Endothelial cell of umbilical vein (primary cell): Measurements from ENCODE around the gene PIEZO2.

ENCODE experiments used
- CTCF ChIP-seq, 2 donors: IDR thresholded peaks; 1 replicate in 1 of 2; 2 replicates in 1 of 2; pipeline ENCODE4 v1.5.1; 2011; ENCODE audit warnings: low read length in 2 of 2, mild to moderate bottlenecking in 2 of 2, moderate library complexity in 2 of 2, control low read depth in 1 of 2, inconsistent platforms in 1 of 2, low read depth in 1 of 2; ENCODE audit not compliant: insufficient read depth in 1 of 2; ENCODE audit errors: extremely low read depth in 1 of 2
- EZH2 ChIP-seq: IDR thresholded peaks from 2 replicates; pipeline ENCODE4 v1.6.1; 2012; ENCODE audit warnings: borderline replicate concordance, low read depth, mild to moderate bottlenecking, moderate library complexity, low read length, inconsistent platforms; ENCODE audit not compliant: severe bottlenecking
- MYC ChIP-seq: IDR thresholded peaks from one replicate; pipeline ENCODE4 v1.6.1; 2011; ENCODE audit warnings: mild to moderate bottlenecking, low read depth, low read length
- POLR2A ChIP-seq: IDR thresholded peaks from 2 replicates; pipeline ENCODE4 v1.6.1; 2012; ENCODE audit warnings: low read depth, mild to moderate bottlenecking, control low read depth, low read length
- POLR2AphosphoS5 ChIP-seq: IDR thresholded peaks from 2 replicates; pipeline ENCODE4 v1.6.1; 2012; ENCODE audit warnings: low read depth, mild to moderate bottlenecking, control low read depth, low read length, moderate library complexity; ENCODE audit not compliant: insufficient read depth

DNA sequence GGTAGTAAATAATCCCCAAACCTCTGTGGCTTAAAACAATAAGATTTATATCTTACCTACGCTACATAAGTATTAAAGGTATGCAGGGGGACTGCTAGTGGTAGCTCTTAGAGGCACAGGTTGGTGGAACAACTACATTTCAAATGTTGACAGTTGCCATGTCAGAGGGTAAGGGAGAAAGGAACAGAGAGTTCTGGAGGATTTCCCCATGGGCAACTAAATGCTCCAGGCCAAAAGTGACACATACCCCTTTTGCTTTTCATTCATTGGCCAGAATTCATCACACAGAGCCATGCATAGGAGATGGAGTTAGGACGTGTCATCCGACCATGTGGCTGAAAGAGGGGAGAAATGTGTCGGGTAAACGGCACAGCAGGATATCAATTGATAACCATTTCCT is 490.4 kb downstream of the PIEZO2 start:
- TF ChIP-seq CTCF (IDR thresholded peaks at IDR 0.05; ENCODE audit: extremely low read depth in 1 of 2, insufficient read depth in 1 of 2, low read depth in 1 of 2, low read length in 2 of 2) (no peak), EZH2 (no peak), POLR2AphosphoS5 (no peak), MYC (no peak), POLR2A (no peak)
